H7 (cell line): ENCODE measurements around the gene BBS12. TPM values are rescaled to one million over a fixed set of nuclear protein-coding genes. Genes with fewer than 3 reads are reported as not detected.

Experiments
- DNase-seq: peaks from one replicate; pipeline ENCODE4 v3.0.0; 2012
- H3K27me3 ChIP-seq: 2 replicates; pipeline ENCODE4 v1.6.0; 2011; ENCODE audit warnings: mild to moderate bottlenecking, low read length; ENCODE audit not compliant: control insufficient read depth, insufficient read depth
- H3K36me3 ChIP-seq: replicated peaks from 2 replicates; pipeline ENCODE4 v1.5.1; 2011; ENCODE audit warnings: low read length; ENCODE audit not compliant: control insufficient read depth, insufficient read depth
- H3K4me3 ChIP-seq: 2 replicates; pipeline ENCODE4 v1.5.1; 2011; ENCODE audit warnings: low read depth, mild to moderate bottlenecking, control low read depth, low read length, moderate library complexity; ENCODE audit not compliant: insufficient read depth
- total RNA-seq: library from RNA; depleted of rRNA; stranded (reverse); fragments of >200 nt; shearing (Covaris generic); gene quantifications from 2 replicates; pipeline ENCODE4 v1.2.3, GENCODE V29; 2014

Gene BBS12
- total RNA-seq, 1 experiment from 2014 or later = 2.3 TPM

DNA sequence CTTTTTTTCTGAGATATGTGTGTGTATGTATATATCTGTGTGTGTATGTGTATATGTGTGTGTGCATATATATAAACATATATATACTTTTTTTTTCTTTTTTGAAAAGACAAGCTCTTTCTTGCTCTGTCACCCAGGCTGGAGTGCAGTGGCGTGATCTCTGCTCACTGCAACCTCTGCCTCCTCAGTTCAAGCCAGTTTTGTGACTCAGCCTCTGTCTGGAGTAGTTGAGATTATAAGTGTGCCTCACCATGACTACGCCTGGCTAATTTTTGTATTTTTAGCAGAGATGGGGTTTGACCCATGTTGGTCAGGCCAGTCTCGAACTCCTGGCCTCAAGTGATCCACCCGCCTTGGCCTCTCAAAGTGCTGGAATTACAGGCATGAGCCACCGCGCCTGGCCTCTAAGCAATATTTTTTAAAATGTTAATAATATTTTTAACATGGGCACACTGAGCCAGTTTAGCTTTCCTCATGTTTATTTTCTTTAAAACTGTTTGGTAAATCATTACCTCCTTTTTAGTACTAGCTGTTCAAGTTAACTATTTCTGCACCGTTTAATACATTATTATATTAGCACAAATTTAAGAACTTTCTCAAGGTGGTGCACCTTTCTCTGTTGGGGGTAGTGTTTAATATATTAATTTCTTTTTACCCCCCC lies 33.3 kb downstream of the BBS12 start:
- H3K4me3 ChIP-seq = no peak overlapping the region
- H3K27me3 ChIP-seq = no peaks in the 10 kb centered on the region
- no peaks in the 10 kb centered on the region for H3K36me3 ChIP-seq
- DNase-seq = no peak

- Histone ChIP-seq H3K27me3 (no peaks in the 10 kb centered on the region), H3K4me3 (no peak overlapping the region), H3K36me3 (no peaks in the 10 kb centered on the region)
- DNase-seq = no peak
Measured at GRCh38 chr4:122766353-122766705, 33.8 kb downstream of the BBS12 start.

DNA sequence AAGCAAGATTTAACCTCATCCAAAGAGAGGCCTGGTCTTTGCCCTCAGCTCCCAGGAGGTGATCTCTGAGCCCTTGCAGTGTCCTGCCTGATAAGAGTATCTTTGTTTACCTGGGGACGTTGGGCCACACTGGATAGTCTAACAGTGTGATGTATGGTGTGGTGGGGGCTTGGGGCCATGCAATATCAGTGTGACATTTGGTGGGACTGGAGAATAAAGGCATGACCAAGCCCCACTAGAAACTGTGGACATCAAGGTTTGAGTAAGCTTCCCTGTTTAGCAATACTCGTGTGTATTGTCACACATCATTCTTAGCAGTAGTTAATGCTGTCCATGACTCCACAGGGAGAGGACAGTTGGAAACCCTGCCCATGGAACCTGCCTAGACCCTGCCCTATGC lies 34.4 kb downstream of the BBS12 start:
- no peaks in the 10 kb centered on the region for H3K36me3 ChIP-seq
- DNase-seq = no peak
- no peak overlapping the region for H3K4me3 ChIP-seq
- H3K27me3 ChIP-seq = no peaks in the 10 kb centered on the region

DNA sequence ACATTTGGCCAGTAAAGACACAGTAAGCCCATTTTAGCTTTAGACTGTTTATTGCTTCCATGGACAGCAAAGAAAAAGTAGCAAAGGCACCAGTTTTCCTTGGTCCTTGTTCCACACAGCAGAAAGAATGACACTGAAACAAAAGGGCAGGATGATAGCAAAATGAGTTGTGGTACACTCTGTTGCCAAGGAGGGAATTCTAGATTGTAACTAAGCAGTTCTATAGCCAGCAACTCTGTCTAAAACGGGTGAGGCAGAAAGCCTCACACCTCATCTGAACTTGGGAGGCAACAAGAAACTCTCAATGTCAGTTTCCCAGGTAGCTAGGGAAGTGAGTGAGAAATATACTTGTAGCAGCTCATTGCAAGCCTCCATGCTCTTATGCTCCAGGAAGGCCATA lies 39.2 kb downstream of the BBS12 start:
- H3K27me3 ChIP-seq = no peaks in the 10 kb centered on the region
- H3K36me3 ChIP-seq = no peaks in the 10 kb centered on the region
- no peak for DNase-seq
- no peak overlapping the region for H3K4me3 ChIP-seq

DNA sequence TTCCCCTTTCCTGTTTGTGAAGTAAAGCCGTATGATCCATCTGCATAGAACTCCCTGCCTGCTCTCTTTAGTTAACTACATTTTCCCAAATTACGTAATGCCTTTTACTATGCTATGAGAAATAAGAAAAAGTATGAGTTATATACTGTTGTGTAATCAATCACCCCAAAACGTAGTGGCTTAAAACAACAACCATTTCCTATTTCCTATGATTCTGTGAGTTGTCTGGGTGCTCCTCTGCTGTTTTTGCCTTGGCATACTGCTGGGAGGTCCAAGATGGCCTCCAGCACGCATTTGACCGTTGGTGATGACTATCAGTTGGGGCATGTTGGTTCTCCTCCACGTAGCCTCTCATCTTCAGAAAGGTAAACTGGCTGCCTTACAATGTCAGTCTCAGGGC lies 39.8 kb downstream of the BBS12 start:
- DNase-seq = no peak
- no peaks in the 10 kb centered on the region for H3K36me3 ChIP-seq
- no peaks in the 10 kb centered on the region for H3K27me3 ChIP-seq
- no peak overlapping the region for H3K4me3 ChIP-seq

DNA sequence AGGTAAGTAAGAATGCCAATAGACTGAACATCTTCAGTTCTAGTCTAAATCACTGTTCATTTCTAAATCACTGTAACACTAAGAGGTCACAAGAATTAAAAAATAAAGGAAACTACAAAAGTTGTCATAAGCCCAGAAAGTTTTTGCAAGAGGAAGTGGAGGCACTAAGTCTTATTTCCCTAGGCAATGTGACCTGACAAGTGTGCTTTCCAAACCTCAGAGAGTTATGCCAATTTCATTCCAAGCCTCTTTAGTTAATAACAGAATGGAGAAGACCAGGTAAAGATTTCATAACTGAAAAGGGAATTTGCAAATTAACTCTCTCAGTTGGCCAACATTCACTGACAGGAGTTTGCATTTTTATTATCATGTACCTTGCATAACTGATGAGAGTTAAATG lies 40.5 kb downstream of the BBS12 start:
- no peak for DNase-seq
- Histone ChIP-seq H3K27me3 (no peaks in the 10 kb centered on the region), H3K36me3 (no peaks in the 10 kb centered on the region), H3K4me3 (no peak overlapping the region)

GRCh38 chr4:122775039-122775438 lies 42.5 kb downstream of the BBS12 start:
- H3K4me3 ChIP-seq = no peak overlapping the region
- H3K36me3 ChIP-seq = no peaks in the 10 kb centered on the region
- DNase-seq = no peak
- H3K27me3 ChIP-seq = no peaks in the 10 kb centered on the region

GRCh38 chr4:122775987-122776836 lies 43.7 kb downstream of the BBS12 start:
- DNase-seq = peak; percentile 10
- no peaks in the 10 kb centered on the region for H3K36me3 ChIP-seq
- no peaks in the 10 kb centered on the region for H3K27me3 ChIP-seq
- H3K4me3 ChIP-seq = no peak overlapping the region

DNA sequence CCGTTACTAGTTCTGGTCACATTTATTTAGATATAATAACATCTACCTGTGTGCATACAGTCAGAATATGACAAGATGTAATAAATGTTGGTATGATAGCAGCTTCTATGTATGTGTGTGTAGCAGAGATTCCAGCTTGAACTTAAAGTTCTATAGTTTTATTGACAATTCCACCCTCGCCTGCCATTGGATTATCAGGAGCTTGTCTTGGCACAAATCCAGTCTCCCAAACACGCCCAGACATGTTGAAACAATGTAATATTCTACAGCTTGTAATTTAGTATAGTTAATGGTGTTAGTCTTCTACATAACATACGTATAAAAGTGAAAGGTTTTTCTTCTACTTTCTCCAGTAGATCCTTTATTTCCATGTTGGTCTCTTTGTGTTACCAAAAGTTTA lies 44.4 kb downstream of the BBS12 start:
- DNase-seq = no peak
- H3K36me3 ChIP-seq = no peaks in the 10 kb centered on the region
- no peaks in the 10 kb centered on the region for H3K27me3 ChIP-seq
- no peak overlapping the region for H3K4me3 ChIP-seq

GRCh38 chr4:122777846-122778673 lies 45.6 kb downstream of the BBS12 start:
- DNase-seq = no peak
- H3K36me3 ChIP-seq = no peaks in the 10 kb centered on the region
- H3K4me3 ChIP-seq = no peak overlapping the region
- H3K27me3 ChIP-seq = no peaks in the 10 kb centered on the region

GRCh38 chr4:122781486-122781885 lies 49.0 kb downstream of the BBS12 start:
- Histone ChIP-seq H3K27me3 (no peaks in the 10 kb centered on the region), H3K36me3 (no peaks in the 10 kb centered on the region), H3K4me3 (no peak overlapping the region)
- no peak for DNase-seq

- DNase-seq = peak; percentile 76
- Histone ChIP-seq H3K36me3 (no peaks in the 10 kb centered on the region), H3K27me3 (no peaks in the 10 kb centered on the region), H3K4me3 (no peak overlapping the region)
Measured at GRCh38 chr4:122783301-122784215, 51.1 kb downstream of the BBS12 start.

DNA sequence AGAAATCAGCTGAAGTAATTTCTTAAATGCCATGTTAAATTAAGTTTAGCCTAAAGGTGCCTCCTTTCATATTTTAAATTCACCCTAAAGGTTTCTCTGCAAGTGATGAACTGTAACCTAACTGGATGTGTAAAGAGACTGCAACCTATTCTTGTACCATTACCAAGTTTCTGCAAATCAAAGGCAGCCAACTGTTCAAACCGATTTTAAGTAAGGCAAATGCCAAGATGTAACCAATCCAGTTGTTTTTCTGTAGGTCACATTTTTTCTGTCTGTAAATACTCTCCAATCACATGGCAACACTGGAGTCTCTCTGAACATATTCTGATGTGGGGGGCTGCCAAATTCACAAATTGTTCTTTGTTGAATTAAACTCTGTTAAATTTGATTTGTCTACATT lies 51.8 kb downstream of the BBS12 start:
- DNase-seq = no peak
- no peaks in the 10 kb centered on the region for H3K36me3 ChIP-seq
- H3K27me3 ChIP-seq = no peaks in the 10 kb centered on the region
- H3K4me3 ChIP-seq = no peak overlapping the region

DNA sequence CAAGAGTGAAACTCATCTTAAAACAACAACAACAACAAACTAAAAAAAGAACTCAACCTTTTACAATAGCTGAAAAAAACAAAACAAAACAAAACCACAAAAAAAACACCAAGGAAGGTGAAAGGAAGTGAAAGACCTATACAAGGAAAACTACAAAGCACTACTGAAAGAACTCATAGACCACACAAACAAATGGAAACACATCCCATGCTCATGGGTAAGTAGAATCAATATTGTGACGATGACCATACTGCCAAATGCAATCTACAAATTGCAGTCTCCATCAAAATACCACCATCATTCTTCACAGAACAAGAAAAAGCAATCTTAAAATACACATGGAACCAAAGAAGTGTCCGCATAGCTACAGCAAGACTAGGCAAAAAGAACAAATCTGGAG lies 52.6 kb downstream of the BBS12 start:
- no peak for DNase-seq
- H3K27me3 ChIP-seq = no peaks in the 10 kb centered on the region
- no peak overlapping the region for H3K4me3 ChIP-seq
- H3K36me3 ChIP-seq = no peaks in the 10 kb centered on the region
